ENCODE data around the gene PSMF1. TPM values are rescaled to one million over a fixed set of nuclear protein-coding genes. Genes with fewer than 3 reads are reported as not detected.

The PSMF1 gene
- total RNA-seq, 6 donors from 2014 or later, result 36.7 to 158 (median 105) TPM

GRCh38 chr20:1124421-1124820 is 6.0 kb downstream of the PSMF1 start:
- H3K4me3 ChIP-seq, result no peak overlapping the region
- no peaks in the 10 kb centered on the region for H3K27me3 ChIP-seq
- no peaks in the 10 kb centered on the region for H3K9me3 ChIP-seq
- H3K36me3 ChIP-seq, result peaks cover 19 to 68% (median 37%) of the 10 kb centered on the region in 4 donors
- WGBS, 2 donors, result 49 to 55% methylated on average over 3 of the region's 3 CpGs
- H3K27ac ChIP-seq, result no peak overlapping the region
- peaks cover 42 to 50% (median 50%) of the 10 kb centered on the region in 4 donors for H3K4me1 ChIP-seq
- TF ChIP-seq, protein P1, sequence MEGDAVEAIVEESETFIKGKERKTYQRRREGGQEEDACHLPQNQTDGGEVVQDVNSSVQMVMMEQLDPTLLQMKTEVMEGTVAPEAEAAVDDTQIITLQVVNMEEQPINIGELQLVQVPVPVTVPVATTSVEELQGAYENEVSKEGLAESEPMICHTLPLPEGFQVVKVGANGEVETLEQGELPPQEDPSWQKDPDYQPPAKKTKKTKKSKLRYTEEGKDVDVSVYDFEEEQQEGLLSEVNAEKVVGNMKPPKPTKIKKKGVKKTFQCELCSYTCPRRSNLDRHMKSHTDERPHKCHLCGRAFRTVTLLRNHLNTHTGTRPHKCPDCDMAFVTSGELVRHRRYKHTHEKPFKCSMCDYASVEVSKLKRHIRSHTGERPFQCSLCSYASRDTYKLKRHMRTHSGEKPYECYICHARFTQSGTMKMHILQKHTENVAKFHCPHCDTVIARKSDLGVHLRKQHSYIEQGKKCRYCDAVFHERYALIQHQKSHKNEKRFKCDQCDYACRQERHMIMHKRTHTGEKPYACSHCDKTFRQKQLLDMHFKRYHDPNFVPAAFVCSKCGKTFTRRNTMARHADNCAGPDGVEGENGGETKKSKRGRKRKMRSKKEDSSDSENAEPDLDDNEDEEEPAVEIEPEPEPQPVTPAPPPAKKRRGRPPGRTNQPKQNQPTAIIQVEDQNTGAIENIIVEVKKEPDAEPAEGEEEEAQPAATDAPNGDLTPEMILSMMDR (IDR thresholded peaks at IDR 0.05), result no peak
- TF ChIP-seq POLR2A (IDR thresholded peaks at IDR 0.05), result no peak
- TF ChIP-seq POLR2AphosphoS5 (IDR thresholded peaks at IDR 0.05), result no peak
- no peak for TF ChIP-seq EP300 (IDR thresholded peaks at IDR 0.05)
- ATAC-seq (ENCODE audit: low FRiP score in 2 of 2), result no peak
- DNase-seq, result no peak

- ATAC-seq (ENCODE audit: low FRiP score in 2 of 2), result no peak
- TF ChIP-seq POLR2A (IDR thresholded peaks at IDR 0.05) (no peak), POLR2AphosphoS5 (IDR thresholded peaks at IDR 0.05) (no peak), EP300 (IDR thresholded peaks at IDR 0.05) (no peak)
- TF ChIP-seq, protein P1 (IDR thresholded peaks at IDR 0.05), result no peak
- peaks cover 19 to 74% (median 39%) of the 10 kb centered on the region in 4 donors for H3K36me3 ChIP-seq
These were observed 6.9 kb downstream of the PSMF1 start for GRCh38 chr20:1125277-1125676.

DNA sequence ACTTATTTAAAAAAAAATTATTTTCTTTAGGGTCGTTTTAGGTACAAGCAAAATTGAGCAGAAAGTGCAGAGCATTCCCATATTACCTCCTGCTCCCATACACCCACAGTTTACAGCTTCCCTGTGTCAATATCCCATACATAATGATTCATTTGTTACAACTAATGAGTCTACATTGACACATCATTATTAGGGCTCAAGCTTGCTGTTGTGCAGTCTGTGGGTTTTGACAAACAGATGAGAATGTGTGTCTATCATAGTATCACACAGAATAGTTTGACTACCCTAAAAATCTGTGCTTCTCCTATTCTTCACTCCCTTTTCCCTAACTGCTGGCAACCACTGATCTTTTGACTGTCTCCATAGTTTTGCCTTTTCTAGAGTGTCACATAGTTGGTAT is 9.4 kb downstream of the PSMF1 start:
- no peak for DNase-seq
- TF ChIP-seq EP300 (IDR thresholded peaks at IDR 0.05) (no peak), POLR2AphosphoS5 (IDR thresholded peaks at IDR 0.05) (no peak), POLR2A (IDR thresholded peaks at IDR 0.05) (no peak)
- TF ChIP-seq, protein P1 (IDR thresholded peaks at IDR 0.05), result no peak
- Histone ChIP-seq H3K9me3 (no peaks in the 10 kb centered on the region), H3K4me3 (no peak overlapping the region), H3K4me1 (peaks cover 22 to 37% (median 28%) of the 10 kb centered on the region in 4 donors), H3K27ac (no peak overlapping the region), H3K27me3 (no peaks in the 10 kb centered on the region), H3K36me3 (peaks cover 19 to 93% (median 53%) of the 10 kb centered on the region in 4 donors)
- 86 to 93% methylated on average over 1 of the region's 1 CpG for WGBS, 2 donors
- ATAC-seq (ENCODE audit: low FRiP score in 2 of 2), result no peak

More at GRCh38 chr20:1125277-1125676, 6.9 kb downstream of the PSMF1 start:
- Histone ChIP-seq H3K27me3 (no peaks in the 10 kb centered on the region), H3K9me3 (no peaks in the 10 kb centered on the region), H3K4me3 (no peak overlapping the region), H3K4me1 (peaks cover 36 to 46% (median 42%) of the 10 kb centered on the region in 4 donors), H3K27ac (no peak overlapping the region)
- no peak for DNase-seq
- WGBS, 2 donors, result 93 to 95% methylated on average over 7 of the region's 7 CpGs

DNA sequence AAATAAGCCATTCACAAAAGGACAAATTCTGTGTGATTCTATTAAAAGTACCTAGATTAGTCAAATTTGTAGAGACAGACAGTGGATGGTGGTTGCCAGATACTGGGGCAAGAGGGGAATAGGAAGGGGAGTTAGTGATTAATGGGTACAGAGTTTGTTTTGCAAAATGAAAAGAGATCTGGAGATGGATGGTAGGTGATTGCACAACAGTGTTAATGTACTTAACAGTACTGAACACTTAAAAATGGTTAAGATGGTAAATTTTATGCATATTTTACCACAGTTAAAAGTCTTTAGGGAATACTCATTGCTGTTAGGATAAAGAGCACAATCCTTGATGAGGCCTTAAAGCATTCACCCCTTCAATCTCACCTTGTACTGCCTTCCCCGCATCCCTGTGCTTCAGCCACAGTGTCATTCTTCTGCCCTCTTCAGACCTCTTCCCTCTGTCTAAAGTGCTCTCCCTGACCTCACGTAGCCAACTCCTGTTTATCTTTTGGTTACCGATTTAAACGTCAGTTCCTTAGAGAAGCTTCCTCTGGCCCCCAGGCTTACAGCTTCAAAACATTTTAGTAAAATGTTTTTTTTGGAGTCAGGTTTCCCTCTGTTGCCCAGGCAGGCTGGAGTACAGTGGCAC is 11.8 kb downstream of the PSMF1 start:
- Histone ChIP-seq H3K4me3 (no peak overlapping the region), H3K27me3 (no peaks in the 10 kb centered on the region), H3K4me1 (peaks cover 9 to 21% (median 14%) of the 10 kb centered on the region in 4 donors), H3K27ac (peak overlapping the region; percentile 11 to 32 (median 18)), H3K9me3 (no peaks in the 10 kb centered on the region), H3K36me3 (peaks cover 23 to 85% (median 62%) of the 10 kb centered on the region in 4 donors)
- no peak for ATAC-seq (ENCODE audit: low FRiP score in 2 of 2)
- no peak for DNase-seq
- no peak for TF ChIP-seq POLR2A (IDR thresholded peaks at IDR 0.05)
- TF ChIP-seq, protein P1 (IDR thresholded peaks at IDR 0.05), result no peak
- no peak for TF ChIP-seq POLR2AphosphoS5 (IDR thresholded peaks at IDR 0.05)
- TF ChIP-seq EP300 (IDR thresholded peaks at IDR 0.05), result no peak
- 46 to 61% methylated on average over 4 of the region's 4 CpGs for WGBS, 2 donors

- peaks cover 9 to 21% (median 14%) of the 10 kb centered on the region in 4 donors for H3K4me1 ChIP-seq
- 45 to 68% methylated on average over 5 of the region's 5 CpGs for WGBS, 2 donors
- peak overlapping the region; percentile 11 to 32 (median 18) for H3K27ac ChIP-seq
- no peaks in the 10 kb centered on the region for H3K27me3 ChIP-seq
- ATAC-seq (ENCODE audit: low FRiP score in 2 of 2) (peak; percentile 79 to 83), DNase-seq (peak; percentile 59)
- TF ChIP-seq, protein P1 (IDR thresholded peaks at IDR 0.05), result no peak
- TF ChIP-seq EP300 (IDR thresholded peaks at IDR 0.05), result no peak
- TF ChIP-seq POLR2AphosphoS5 (IDR thresholded peaks at IDR 0.05), result no peak
- no peak for TF ChIP-seq POLR2A (IDR thresholded peaks at IDR 0.05)
- no peak overlapping the region for H3K4me3 ChIP-seq
- no peaks in the 10 kb centered on the region for H3K9me3 ChIP-seq
- H3K36me3 ChIP-seq, result peaks cover 25 to 85% (median 65%) of the 10 kb centered on the region in 4 donors
These were observed 12.4 kb downstream of the PSMF1 start for GRCh38 chr20:1130847-1131246.

All from upper lobe of left lung (tissue), 6 donors.